LHCN-M2 (cell line): ENCODE measurements around the gene CYB5D1. TPM values are rescaled to one million over a fixed set of nuclear protein-coding genes. Genes with fewer than 3 reads are reported as not detected.
A peak's percentile ranks its signal among the peaks of the same experiment; 100 is the strongest.

Source experiments
- DNase-seq: peaks from one replicate; pipeline ENCODE4 v3.0.0-alpha.2; 2012; ENCODE audit warnings: low read depth
- total RNA-seq: library from RNA; depleted of rRNA; stranded (reverse); fragments of >200 nt; gene quantifications from 2 replicates; pipeline ENCODE4 v1.2.3, GENCODE V29; 2014

Gene CYB5D1
- total RNA-seq, 1 experiment from 2014 or later, result 5.6 TPM

GRCh38 chr17:7844292-7845154, 13.3 kb upstream of the CYB5D1 start:
- DNase-seq, result peak; percentile 94

GRCh38 chr17:7845359-7846062, 12.3 kb upstream of the CYB5D1 start:
- DNase-seq, result no peak

GRCh38 chr17:7846063-7846735, 11.6 kb upstream of the CYB5D1 start:
- DNase-seq, result no peak

GRCh38 chr17:7846765-7847661, 10.8 kb upstream of the CYB5D1 start:
- DNase-seq, result no peak

- no peak for DNase-seq
Observed at GRCh38 chr17:7848131-7848579, 9.6 kb upstream of the CYB5D1 start.

- DNase-seq, result no peak
Observed at GRCh38 chr17:7848739-7849129, 9.1 kb upstream of the CYB5D1 start.

- DNase-seq, result no peak
Observed at GRCh38 chr17:7849130-7849750, 8.6 kb upstream of the CYB5D1 start.

- DNase-seq, result no peak
Observed at GRCh38 chr17:7849751-7850504, 7.9 kb upstream of the CYB5D1 start.

GRCh38 chr17:7850701-7851437, 6.9 kb upstream of the CYB5D1 start:
- no peak for DNase-seq

- DNase-seq, result peak; percentile 62
Observed at GRCh38 chr17:7851438-7852261, 6.2 kb upstream of the CYB5D1 start.

- no peak for DNase-seq
Observed at GRCh38 chr17:7852262-7852670, 5.5 kb upstream of the CYB5D1 start.

- DNase-seq, result no peak
Observed at GRCh38 chr17:7852919-7853690, 4.7 kb upstream of the CYB5D1 start.

- DNase-seq, result no peak
Observed at GRCh38 chr17:7853691-7854038, 4.1 kb upstream of the CYB5D1 start.

- no peak for DNase-seq
Observed at GRCh38 chr17:7854078-7854777, 3.6 kb upstream of the CYB5D1 start.

GRCh38 chr17:7854851-7855659, 2.7 kb upstream of the CYB5D1 start, which contains the start of gene TMEM88:
Gene TMEM88, plus strand, starts transcription at chr17:7855066. Its CDS starts 9 bp downstream, at chr17:7855075.
- DNase-seq, result no peak

- DNase-seq, result no peak
Observed at GRCh38 chr17:7855660-7856010, 2.2 kb upstream of the CYB5D1 start.
